Nasal cavity respiratory epithelium epithelial cell of viscerocranial mucosa (primary cell): ENCODE measurements around the gene WASHC1. TPM values are rescaled to one million over a fixed set of nuclear protein-coding genes. Genes with fewer than 3 reads are reported as not detected.

Experiments
- total RNA-seq: library from RNA; depleted of rRNA; stranded (reverse); fragments of >200 nt; gene quantifications from 2 replicates; pipeline ENCODE4 v1.2.3, GENCODE V29; 2014

The WASHC1 gene
- total RNA-seq: 5.5 and 7.4 TPM in 2 replicates

GRCh38 chr9:29356-29755 is at the start of gene WASHC1:
Gene WASHC1, minus strand, starts transcription at chr9:29456. Its CDS starts 4,457 bp downstream, at chr9:24999.

Other genes starting within 250 kb of the WASHC1 start
- gene FOXD4, start 89.0 kb upstream of the WASHC1 start, total RNA-seq: under 0.01 and 0.36 TPM in 2 replicates
- 34.9 and 50.3 TPM in 2 replicates for gene ZNG1A, start 149.6 kb upstream of the WASHC1 start, total RNA-seq
- 0.34 and 1.3 TPM in 2 replicates for gene DOCK8, start 185.4 kb upstream of the WASHC1 start, total RNA-seq